Measurements from ENCODE around the gene TAS2R7.
"Not testable (repeated sequence)": the region's sequence is repeated elsewhere in the genome, so short reads cannot be mapped to it uniquely, and the experiment has no call there.

TAS2R7 gene

GRCh38 chr12:10810068-10810467 is 7.6 kb upstream of the TAS2R7 start, which contains the start of gene TAS2R9:
TAS2R9 (minus strand) TSS chr12:10810168; CDS start chr12:10810075, 93 bp downstream.
- no peak within 1 kb of the TSS for H3K4me3 Mint-ChIP-seq
- no peaks in the 10 kb centered on the region for H3K4me1 Mint-ChIP-seq
- no peaks in the 10 kb centered on the region for H3K9me3 Mint-ChIP-seq
- no peak within 1 kb of the TSS for H3K27ac Mint-ChIP-seq
- H3K27me3 Mint-ChIP-seq (ENCODE audit: low read depth) = no peaks in the 10 kb centered on the region
- no peak for TF ChIP-seq CTCF (IDR thresholded peaks at IDR 0.05; ENCODE audit: unreplicated experiment in 3 of 3)
- H3K36me3 Mint-ChIP-seq (ENCODE audit: low read depth) = no peaks in the 10 kb centered on the region

GRCh38 chr12:10807186-10807585 is 4.8 kb upstream of the TAS2R7 start, which contains the start of gene TAS2R8:
TAS2R8 (minus strand) TSS chr12:10807286; CDS start chr12:10806980, 306 bp downstream.
- Mint-ChIP-seq H3K27me3 (ENCODE audit: low read depth) (no peaks in the 10 kb centered on the region), H3K4me3 (no peak within 1 kb of the TSS), H3K36me3 (ENCODE audit: low read depth) (no peaks in the 10 kb centered on the region), H3K27ac (no peak within 1 kb of the TSS), H3K9me3 (no peaks in the 10 kb centered on the region), H3K4me1 (no peaks in the 10 kb centered on the region)
- no peak for TF ChIP-seq CTCF (IDR thresholded peaks at IDR 0.05; ENCODE audit: unreplicated experiment in 3 of 3)

- H3K4me3 Mint-ChIP-seq = no peak overlapping the region
Observed at GRCh38 chr12:10801741-10802140, 686 bp downstream of the TAS2R7 start.

GRCh38 chr12:10794222-10794621 is 8.2 kb downstream of the TAS2R7 start:
- Mint-ChIP-seq H3K4me3 (no peak overlapping the region), H3K27ac (no peak overlapping the region), H3K4me1 (no peaks in the 10 kb centered on the region), H3K27me3 (ENCODE audit: low read depth) (no peaks in the 10 kb centered on the region), H3K36me3 (ENCODE audit: low read depth) (no peaks in the 10 kb centered on the region), H3K9me3 (no peaks in the 10 kb centered on the region)
- TF ChIP-seq CTCF (IDR thresholded peaks at IDR 0.05; ENCODE audit: unreplicated experiment in 3 of 3) = no peak

More at GRCh38 chr12:10801741-10802140, 686 bp downstream of the TAS2R7 start:
- Mint-ChIP-seq H3K27ac (no peak overlapping the region), H3K9me3 (no peaks in the 10 kb centered on the region), H3K36me3 (ENCODE audit: low read depth) (no peaks in the 10 kb centered on the region), H3K4me1 (no peaks in the 10 kb centered on the region), H3K27me3 (ENCODE audit: low read depth) (no peaks in the 10 kb centered on the region)
- no peak for TF ChIP-seq CTCF (IDR thresholded peaks at IDR 0.05; ENCODE audit: unreplicated experiment in 3 of 3)

- H3K27ac Mint-ChIP-seq; H3K4me3 Mint-ChIP-seq; H3K36me3 Mint-ChIP-seq (ENCODE audit: low read depth); H3K4me1 Mint-ChIP-seq; H3K9me3 Mint-ChIP-seq; H3K27me3 Mint-ChIP-seq (ENCODE audit: low read depth): not testable (repeated sequence)
Observed at GRCh38 chr12:10791769-10792168, 10.7 kb downstream of the TAS2R7 start.

- H3K4me1 Mint-ChIP-seq = no peaks in the 10 kb centered on the region
- H3K9me3 Mint-ChIP-seq = no peaks in the 10 kb centered on the region
- no peaks in the 10 kb centered on the region for H3K27me3 Mint-ChIP-seq (ENCODE audit: low read depth)
- TF ChIP-seq CTCF (IDR thresholded peaks at IDR 0.05; ENCODE audit: unreplicated experiment in 3 of 3) = no peak
- no peak overlapping the region for H3K27ac Mint-ChIP-seq
- no peaks in the 10 kb centered on the region for H3K36me3 Mint-ChIP-seq (ENCODE audit: low read depth)
- no peak overlapping the region for H3K4me3 Mint-ChIP-seq
Observed at GRCh38 chr12:10783252-10783651, 19.2 kb downstream of the TAS2R7 start.

Measured in nephron (organoid).